ENCODE data around the gene SCFD2. TPM values are rescaled to one million over a fixed set of nuclear protein-coding genes. Genes with fewer than 3 reads are reported as not detected.

SCFD2 gene
- total RNA-seq, 1 experiment from 2014 or later, result 25.3 TPM

- peak; percentile 71 to 78 for DNase-seq
- Histone ChIP-seq H3K27ac (peak overlapping the region; percentile 5; the same call in 1 of the 2 replicates), H3K36me3 (no peaks in the 10 kb centered on the region), H3K4me3 (no peak overlapping the region), H3K4me1 (peaks cover 10% of the 10 kb centered on the region; the same call in 1 of the 2 replicates), H3K27me3 (no peaks in the 10 kb centered on the region), H3K9me3 (replicated peaks) (no peaks in the 10 kb centered on the region)
Measured at GRCh38 chr4:53119680-53120079, 246.2 kb downstream of the SCFD2 start.

GRCh38 chr4:53118676-53119075 lies 247.2 kb downstream of the SCFD2 start:
- Histone ChIP-seq H3K4me1 (peaks cover 10% of the 10 kb centered on the region; the same call in 1 of the 2 replicates), H3K9me3 (replicated peaks) (no peaks in the 10 kb centered on the region), H3K36me3 (no peaks in the 10 kb centered on the region), H3K4me3 (no peak overlapping the region), H3K27me3 (no peaks in the 10 kb centered on the region), H3K27ac (no peak overlapping the region)
- DNase-seq, result no peak

GRCh38 chr4:53116954-53117353 lies 248.9 kb downstream of the SCFD2 start:
- Histone ChIP-seq H3K27ac (no peak overlapping the region), H3K4me3 (no peak overlapping the region), H3K36me3 (no peaks in the 10 kb centered on the region), H3K27me3 (no peaks in the 10 kb centered on the region), H3K9me3 (replicated peaks) (no peaks in the 10 kb centered on the region), H3K4me1 (peaks cover 10% of the 10 kb centered on the region; the same call in 1 of the 2 replicates)
- DNase-seq, result no peak

- no peak for DNase-seq
- H3K27ac ChIP-seq, result no peak overlapping the region
- no peak overlapping the region for H3K4me3 ChIP-seq
- H3K36me3 ChIP-seq, result no peaks in the 10 kb centered on the region
- H3K27me3 ChIP-seq, result no peaks in the 10 kb centered on the region
- H3K9me3 ChIP-seq (replicated peaks), result no peaks in the 10 kb centered on the region
- no peaks in the 10 kb centered on the region; the same call in 1 of the 2 replicates for H3K4me1 ChIP-seq
Measured at GRCh38 chr4:53113431-53114225, 252.2 kb downstream of the SCFD2 start.

GRCh38 chr4:53105313-53105712 lies 260.5 kb downstream of the SCFD2 start:
- no peaks in the 10 kb centered on the region for H3K27me3 ChIP-seq
- no peaks in the 10 kb centered on the region for H3K36me3 ChIP-seq
- no peaks in the 10 kb centered on the region for H3K4me1 ChIP-seq
- H3K27ac ChIP-seq, result no peak overlapping the region
- H3K9me3 ChIP-seq (replicated peaks), result 0 out of 2 replicates have a peak, but pooled peaks cover 3% of the 10 kb centered on the region
- no peak overlapping the region for H3K4me3 ChIP-seq
- no peak for DNase-seq

GRCh38 chr4:53103481-53103880 lies 262.4 kb downstream of the SCFD2 start:
- DNase-seq, result no peak
- no peak overlapping the region for H3K4me3 ChIP-seq
- no peak overlapping the region for H3K27ac ChIP-seq
- peaks cover 7% of the 10 kb centered on the region; the same call in 1 of the 2 replicates for H3K9me3 ChIP-seq (replicated peaks)
- H3K36me3 ChIP-seq, result no peaks in the 10 kb centered on the region
- H3K27me3 ChIP-seq, result no peaks in the 10 kb centered on the region
- no peaks in the 10 kb centered on the region for H3K4me1 ChIP-seq

GRCh38 chr4:53101191-53101581 lies 264.7 kb downstream of the SCFD2 start:
- no peak overlapping the region for H3K4me3 ChIP-seq
- no peak overlapping the region for H3K27ac ChIP-seq
- no peaks in the 10 kb centered on the region for H3K27me3 ChIP-seq
- no peaks in the 10 kb centered on the region for H3K36me3 ChIP-seq
- peaks cover 7% of the 10 kb centered on the region; the same call in 1 of the 2 replicates for H3K9me3 ChIP-seq (replicated peaks)
- DNase-seq, result no peak
- H3K4me1 ChIP-seq, result no peaks in the 10 kb centered on the region

- H3K4me3 ChIP-seq, result no peak overlapping the region
- H3K36me3 ChIP-seq, result no peaks in the 10 kb centered on the region
- H3K27ac ChIP-seq, result no peak overlapping the region
- no peaks in the 10 kb centered on the region for H3K27me3 ChIP-seq
- no peak for DNase-seq
- peaks cover 8% of the 10 kb centered on the region; the same call in 1 of the 2 replicates for H3K9me3 ChIP-seq (replicated peaks)
- no peaks in the 10 kb centered on the region for H3K4me1 ChIP-seq
Measured at GRCh38 chr4:53100501-53101190, 265.2 kb downstream of the SCFD2 start.

- Histone ChIP-seq H3K36me3 (no peaks in the 10 kb centered on the region), H3K27ac (no peak overlapping the region), H3K4me3 (no peak overlapping the region), H3K9me3 (replicated peaks) (peaks cover 8% of the 10 kb centered on the region; the same call in 1 of the 2 replicates), H3K27me3 (no peaks in the 10 kb centered on the region), H3K4me1 (no peaks in the 10 kb centered on the region)
- no peak for DNase-seq
Measured at GRCh38 chr4:53098681-53099121, 267.2 kb downstream of the SCFD2 start.

- Histone ChIP-seq H3K4me1 (peaks cover 10% of the 10 kb centered on the region), H3K4me3 (no peak overlapping the region), H3K27me3 (no peaks in the 10 kb centered on the region), H3K9me3 (replicated peaks) (peaks cover 8% of the 10 kb centered on the region; the same call in 1 of the 2 replicates), H3K27ac (no peak overlapping the region), H3K36me3 (no peaks in the 10 kb centered on the region)
- DNase-seq, result no peak
Measured at GRCh38 chr4:53094040-53094439, 271.8 kb downstream of the SCFD2 start.

GRCh38 chr4:53089936-53090729 lies 275.7 kb downstream of the SCFD2 start:
- H3K36me3 ChIP-seq, result no peaks in the 10 kb centered on the region
- DNase-seq, result peak; percentile 11 to 55
- no peaks in the 10 kb centered on the region for H3K9me3 ChIP-seq (replicated peaks)
- H3K4me1 ChIP-seq, result peaks cover 10% of the 10 kb centered on the region
- no peaks in the 10 kb centered on the region for H3K27me3 ChIP-seq
- H3K27ac ChIP-seq, result no peak overlapping the region
- H3K4me3 ChIP-seq, result no peak overlapping the region

- 0 out of 2 replicates have a peak, but pooled peaks cover 7% of the 10 kb centered on the region for H3K9me3 ChIP-seq (replicated peaks)
Measured at GRCh38 chr4:53088152-53088551, 277.7 kb downstream of the SCFD2 start.

GRCh38 chr4:53076374-53076958 lies 289.4 kb downstream of the SCFD2 start:
- Histone ChIP-seq H3K9me3 (replicated peaks) (no peaks in the 10 kb centered on the region), H3K4me1 (no peaks in the 10 kb centered on the region), H3K27me3 (no peaks in the 10 kb centered on the region), H3K4me3 (no peak overlapping the region), H3K36me3 (no peaks in the 10 kb centered on the region), H3K27ac (no peak overlapping the region)
- DNase-seq, result no peak

More at GRCh38 chr4:53088152-53088551, 277.7 kb downstream of the SCFD2 start:
- no peak overlapping the region for H3K27ac ChIP-seq
- no peak for DNase-seq
- H3K36me3 ChIP-seq, result no peaks in the 10 kb centered on the region
- no peaks in the 10 kb centered on the region for H3K27me3 ChIP-seq
- peaks cover 10% of the 10 kb centered on the region for H3K4me1 ChIP-seq
- no peak overlapping the region for H3K4me3 ChIP-seq

GRCh38 chr4:53075162-53075785 lies 290.6 kb downstream of the SCFD2 start:
- no peak for DNase-seq
- no peaks in the 10 kb centered on the region for H3K9me3 ChIP-seq (replicated peaks)
- no peaks in the 10 kb centered on the region for H3K36me3 ChIP-seq
- H3K4me1 ChIP-seq, result no peaks in the 10 kb centered on the region
- H3K27ac ChIP-seq, result no peak overlapping the region
- H3K4me3 ChIP-seq, result no peak overlapping the region
- no peaks in the 10 kb centered on the region for H3K27me3 ChIP-seq

Measured in SJCRH30 (cell line).